Activated T-helper 2 cell treated with anti-CD3 and anti-CD28 coated beads, Interferon-gamma antibody, Interleukin-2, Interleukin-4, amounts not matched to agents 10 μg/mL and 5 μg/mL and 100 μg/mL, durations not matched to agents 14 hours and 24 hours and 36 hours (primary cell): ENCODE data around the gene GSG1. TPM values are rescaled to one million over a fixed set of nuclear protein-coding genes. Genes with fewer than 3 reads are reported as not detected.
"Not testable (repeated sequence)": the region's sequence is repeated elsewhere in the genome, so short reads cannot be mapped to it uniquely, and the experiment has no call there.

Experiments used
- DNase-seq: peaks from one replicate; pipeline ENCODE4 v3.0.0; 2021; ENCODE audit warnings: low spot score
- H3K27ac Mint-ChIP-seq: one replicate; pipeline ENCODE4 v1.8.0; 2021; ENCODE audit warnings: mixed read lengths
- H3K27me3 Mint-ChIP-seq: one replicate; pipeline ENCODE4 v1.8.0; 2021; ENCODE audit warnings: low read depth, mixed read lengths
- H3K36me3 Mint-ChIP-seq: one replicate; pipeline ENCODE4 v1.8.0; 2021; ENCODE audit warnings: low read depth, mixed read lengths
- H3K4me1 Mint-ChIP-seq: one replicate; pipeline ENCODE4 v1.8.0; 2021; ENCODE audit warnings: low read depth, mixed read lengths
- H3K4me3 Mint-ChIP-seq: one replicate; pipeline ENCODE4 v1.8.0; 2021; ENCODE audit warnings: low read depth, mild to moderate bottlenecking, moderate library complexity, mixed read lengths
- H3K9me3 Mint-ChIP-seq: one replicate; pipeline ENCODE4 v1.8.0; 2021; ENCODE audit warnings: mixed read lengths
- intact Hi-C: fragments of 100-400 bp; cut with micrococcal nuclease; formaldehyde crosslinking; loops from one replicate; pipeline ENCODE4 v1.15.1; 2023
- total RNA-seq: library from RNA; stranded (reverse); gene quantifications from 2 replicates; pipeline ENCODE4 v1.2.3, GENCODE V29; 2022

Gene GSG1
- total RNA-seq, 1 donor from 2014 or later, result not detected

DNA sequence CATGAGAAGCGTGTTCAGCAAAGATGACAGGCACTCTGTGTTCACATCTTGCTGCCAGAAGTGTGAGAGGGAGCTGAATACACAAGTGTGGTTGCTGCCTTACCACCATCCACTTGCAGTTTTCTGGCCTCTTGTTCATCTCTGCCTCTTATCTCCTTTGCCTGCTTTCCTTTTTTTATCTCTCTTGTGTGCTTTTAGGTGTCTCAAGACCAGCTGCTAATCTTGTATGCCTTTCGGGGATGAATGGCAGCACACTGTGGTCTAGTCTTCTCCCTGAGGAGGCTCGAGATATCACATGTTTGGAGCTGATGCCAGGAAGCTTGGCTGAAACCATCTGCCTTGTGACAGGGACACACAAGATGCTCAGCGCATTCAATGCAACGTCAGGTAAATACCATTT is 42.1 kb downstream of the GSG1 start:
- intact Hi-C loops, result no loop called here
- Mint-ChIP-seq H3K27ac (no peak overlapping the region), H3K4me1 (no peaks in the 10 kb centered on the region)

DNA sequence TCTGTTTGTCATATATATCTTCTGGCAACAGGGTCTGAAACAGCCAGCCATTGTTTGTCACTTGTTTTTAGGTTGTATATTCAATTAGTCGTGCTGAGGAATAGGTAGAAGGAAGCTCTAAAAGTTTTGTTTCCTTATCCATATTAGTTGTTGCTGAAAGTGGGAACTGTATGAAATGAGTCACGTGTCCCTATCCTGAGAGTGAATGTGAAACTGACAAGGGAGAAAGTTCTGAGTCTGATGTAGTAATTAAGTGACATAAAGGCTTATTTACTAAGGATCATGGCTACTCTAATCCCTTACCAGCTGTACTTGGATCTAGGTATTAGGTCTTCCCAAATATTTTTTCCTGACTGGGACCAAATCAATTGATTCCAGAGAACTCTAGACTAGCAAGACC is 42.9 kb downstream of the GSG1 start:
- Mint-ChIP-seq H3K4me3 (no peak overlapping the region), H3K27ac (no peak overlapping the region), H3K36me3 (peaks cover 4% of the 10 kb centered on the region), H3K27me3 (no peaks in the 10 kb centered on the region), H3K9me3 (no peaks in the 10 kb centered on the region), H3K4me1 (no peaks in the 10 kb centered on the region)
- DNase-seq, result no peak
- intact Hi-C loops, result no loop called here

More for the DNA sequence above, 42.1 kb downstream of the GSG1 start:
- H3K36me3 Mint-ChIP-seq, result no peaks in the 10 kb centered on the region
- H3K27me3 Mint-ChIP-seq, result no peaks in the 10 kb centered on the region
- no peaks in the 10 kb centered on the region for H3K9me3 Mint-ChIP-seq
- no peak for DNase-seq
- no peak overlapping the region for H3K4me3 Mint-ChIP-seq

GRCh38 chr12:13053617-13054016 is 49.9 kb downstream of the GSG1 start:
- DNase-seq, H3K4me3 Mint-ChIP-seq, H3K27me3 Mint-ChIP-seq, H3K27ac Mint-ChIP-seq, H3K4me1 Mint-ChIP-seq, intact Hi-C loops: not testable (repeated sequence)
- Mint-ChIP-seq H3K36me3 (peaks cover 10% of the 10 kb centered on the region), H3K9me3 (peaks cover 19% of the 10 kb centered on the region)

DNA sequence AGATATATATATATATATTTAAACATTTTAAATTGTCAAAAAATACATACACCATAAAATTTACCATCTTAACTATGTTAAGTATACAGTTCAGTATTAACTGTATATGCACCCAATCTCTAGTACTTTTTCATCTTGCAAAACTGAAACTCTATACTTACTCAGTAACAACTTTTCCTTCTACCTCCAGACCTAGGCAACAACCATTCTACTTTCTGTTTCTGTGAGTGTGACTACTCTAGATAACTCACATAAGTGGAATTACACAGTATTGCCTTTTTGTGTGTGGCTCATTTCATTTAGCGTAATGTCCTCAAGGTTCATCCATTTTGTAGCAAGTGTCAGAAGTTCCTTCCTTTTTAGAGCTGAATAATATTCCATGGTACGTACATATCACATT is 51.0 kb downstream of the GSG1 start:
- H3K4me3 Mint-ChIP-seq, result no peak overlapping the region
- H3K36me3 Mint-ChIP-seq, result peaks cover 10% of the 10 kb centered on the region
- DNase-seq, result no peak
- no peak overlapping the region for H3K27ac Mint-ChIP-seq
- H3K4me1 Mint-ChIP-seq, result peaks cover 4% of the 10 kb centered on the region
- intact Hi-C loops, result no loop called here
- H3K9me3 Mint-ChIP-seq, result peaks cover 19% of the 10 kb centered on the region
- H3K27me3 Mint-ChIP-seq, result no peaks in the 10 kb centered on the region

DNA sequence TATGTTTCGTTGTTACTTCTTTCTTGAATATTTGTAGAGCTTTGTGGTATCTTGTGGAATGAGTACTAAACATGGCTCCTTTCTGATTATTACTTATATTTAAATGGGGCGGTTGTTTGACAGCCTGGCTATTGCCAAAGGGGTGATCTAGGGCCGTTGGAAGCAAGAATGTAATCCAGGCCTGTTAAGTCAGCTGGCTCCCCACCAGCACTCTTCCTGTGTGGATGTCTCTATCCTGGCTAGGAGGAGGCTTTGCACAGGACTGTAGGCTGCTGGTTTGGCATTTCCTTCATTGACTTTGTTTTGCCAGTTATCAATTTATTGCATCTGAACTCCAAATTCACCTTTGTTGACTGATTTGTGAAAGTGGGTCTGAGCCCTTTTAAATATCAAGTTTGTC is 53.7 kb downstream of the GSG1 start:
- H3K4me3 Mint-ChIP-seq, result no peak overlapping the region
- DNase-seq, result no peak
- no peak overlapping the region for H3K27ac Mint-ChIP-seq
- intact Hi-C loops, result loop anchor here (10.0 kb wide), 1 partner anchor 45 kb away; no protein-coding TSS in a partner anchor
- peaks cover 19% of the 10 kb centered on the region for H3K9me3 Mint-ChIP-seq
- peaks cover 5% of the 10 kb centered on the region for H3K36me3 Mint-ChIP-seq
- H3K4me1 Mint-ChIP-seq, result peaks cover 6% of the 10 kb centered on the region
- H3K27me3 Mint-ChIP-seq, result no peaks in the 10 kb centered on the region

GRCh38 chr12:13046964-13047363 is 56.5 kb downstream of the GSG1 start:
- peaks cover 10% of the 10 kb centered on the region for H3K27me3 Mint-ChIP-seq
- intact Hi-C loops, result loop anchor here (10.0 kb wide), 1 partner anchor 48 kb away; no protein-coding TSS in a partner anchor
- no peak overlapping the region for H3K27ac Mint-ChIP-seq
- peaks cover 2% of the 10 kb centered on the region for H3K4me1 Mint-ChIP-seq
- H3K9me3 Mint-ChIP-seq, result no peaks in the 10 kb centered on the region
- H3K36me3 Mint-ChIP-seq, result no peaks in the 10 kb centered on the region
- H3K4me3 Mint-ChIP-seq, result no peak overlapping the region
- no peak for DNase-seq

DNA sequence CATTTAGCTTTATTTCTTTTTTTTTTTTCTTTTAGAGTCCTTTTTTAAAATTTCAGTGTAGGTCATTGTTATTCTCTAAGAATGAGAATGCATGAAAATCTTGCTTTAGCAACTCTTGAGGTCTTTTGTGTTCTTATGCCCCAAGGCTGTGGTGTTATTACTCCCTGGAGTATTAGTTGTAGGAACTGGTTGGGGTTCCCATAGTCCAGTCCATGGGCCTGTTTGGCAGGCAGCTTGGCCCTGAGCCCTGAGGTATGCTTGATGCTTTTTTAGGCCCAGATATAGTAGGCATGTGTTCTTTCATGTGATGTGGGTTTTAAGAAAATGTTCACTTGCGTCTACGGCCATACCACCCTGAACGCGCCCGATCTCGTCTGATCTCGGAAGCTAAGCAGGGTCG is 57.7 kb downstream of the GSG1 start:
- Mint-ChIP-seq H3K4me1 (peaks cover 2% of the 10 kb centered on the region), H3K9me3 (no peaks in the 10 kb centered on the region), H3K4me3 (no peak overlapping the region), H3K27ac (no peak overlapping the region), H3K27me3 (peaks cover 17% of the 10 kb centered on the region), H3K36me3 (no peaks in the 10 kb centered on the region)
- DNase-seq, result no peak
- intact Hi-C loops, result loop anchor here (10.0 kb wide), 1 partner anchor 49 kb away; no protein-coding TSS in a partner anchor

GRCh38 chr12:13044906-13045299 is 58.6 kb downstream of the GSG1 start:
- Mint-ChIP-seq H3K4me3 (peak overlapping the region; percentile 82), H3K9me3 (no peaks in the 10 kb centered on the region), H3K27ac (no peak overlapping the region), H3K4me1 (peaks cover 2% of the 10 kb centered on the region), H3K27me3 (peaks cover 24% of the 10 kb centered on the region), H3K36me3 (no peaks in the 10 kb centered on the region)
- intact Hi-C loops, result loop anchor here (5.0 to 10.0 kb wide), 2 partner anchors 43 to 50 kb away; partner anchors contain the start of gene HEBP1
- no peak for DNase-seq

DNA sequence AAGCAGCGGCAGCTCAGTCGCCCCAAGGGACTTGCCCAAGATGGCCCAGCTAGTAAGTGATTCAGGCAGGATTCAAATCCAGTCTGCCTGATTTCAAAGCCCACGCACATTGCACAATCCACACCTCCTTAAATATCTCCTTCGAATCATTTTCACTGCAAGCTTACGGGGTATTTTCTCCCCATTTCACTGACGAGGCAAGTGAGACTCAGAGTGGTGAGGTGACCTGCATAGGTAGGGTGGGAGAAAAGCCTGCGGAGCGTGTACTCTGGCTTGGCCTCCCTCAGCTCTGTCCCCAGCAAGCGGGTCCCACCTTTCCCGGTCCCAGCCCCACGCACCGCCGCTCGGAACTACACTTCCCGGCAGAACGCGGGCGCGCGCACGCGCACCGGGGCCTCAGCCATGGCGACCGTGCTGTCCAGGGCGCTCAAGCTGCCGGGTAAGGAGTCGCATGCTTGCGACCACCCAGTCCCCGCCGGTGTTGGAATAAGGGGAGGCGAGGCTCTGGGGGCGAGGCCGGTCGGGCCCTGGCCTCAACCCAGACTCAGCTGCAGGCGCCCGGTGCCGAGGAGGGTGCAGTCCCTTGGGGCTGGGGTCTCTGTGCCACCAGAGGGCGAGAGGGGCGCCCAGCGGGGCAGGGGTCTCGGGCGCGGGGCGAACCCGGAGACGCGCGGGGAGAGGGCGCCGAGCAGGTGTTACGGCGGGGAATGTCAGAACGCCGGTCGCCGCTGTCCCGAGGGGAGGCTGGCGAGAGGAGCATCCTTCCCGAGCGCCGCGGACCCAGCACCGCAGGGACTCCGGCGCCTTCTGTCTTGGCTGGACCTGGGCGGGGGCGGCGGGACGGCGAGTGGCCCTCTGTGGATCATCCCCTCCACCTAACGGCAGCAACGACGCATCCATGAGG is 59.2 kb downstream of the GSG1 start, which contains the start of gene FAM234B:
FAM234B (plus strand) TSS at position 380 of the 904 bp plus-strand sequence; CDS start at position 403, 23 bp downstream.
- H3K4me3 Mint-ChIP-seq, result peak within 1 kb of the TSS; percentile 82
- no peak within 1 kb of the TSS for H3K27ac Mint-ChIP-seq
- peak; percentile 56 for DNase-seq
- intact Hi-C loops, result loop anchor here (5.0 to 10.0 kb wide), 2 partner anchors 42 to 51 kb away; partner anchors contain the start of gene HEBP1
- no peaks in the 10 kb centered on the region for H3K9me3 Mint-ChIP-seq
- H3K36me3 Mint-ChIP-seq, result no peaks in the 10 kb centered on the region
- H3K4me1 Mint-ChIP-seq, result peaks cover 2% of the 10 kb centered on the region
- peaks cover 26% of the 10 kb centered on the region for H3K27me3 Mint-ChIP-seq

DNA sequence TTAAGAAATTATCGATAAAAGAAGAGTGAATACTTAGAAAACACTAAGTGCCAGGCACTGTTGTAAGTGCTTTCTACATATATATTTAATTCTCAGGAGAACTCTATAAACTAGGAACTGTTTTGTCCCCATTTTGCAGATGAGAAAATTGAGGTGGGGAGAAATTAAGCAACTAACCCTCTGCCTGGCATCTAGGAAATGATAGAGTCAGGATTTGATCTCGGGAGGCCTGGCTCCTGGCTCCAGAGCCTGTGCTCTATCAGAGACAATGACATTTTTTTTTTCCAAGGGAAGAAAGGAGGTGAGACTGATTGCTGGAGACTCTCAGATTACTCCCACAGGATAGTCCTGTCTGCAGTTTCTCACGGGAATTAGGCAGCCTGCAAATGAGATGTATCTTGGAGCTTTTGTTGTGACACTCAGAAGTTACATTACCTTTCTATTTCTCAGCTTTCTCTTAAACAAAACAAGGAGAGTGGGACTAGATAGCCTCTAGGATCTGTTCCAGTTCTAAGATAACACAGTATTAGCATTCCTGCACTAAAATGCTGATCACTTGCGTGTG is 60.7 kb downstream of the GSG1 start:
- no peak for DNase-seq
- Mint-ChIP-seq H3K9me3 (no peaks in the 10 kb centered on the region), H3K27ac (no peak overlapping the region), H3K4me3 (peak overlapping the region; percentile 82), H3K36me3 (no peaks in the 10 kb centered on the region), H3K27me3 (peaks cover 28% of the 10 kb centered on the region), H3K4me1 (peaks cover 2% of the 10 kb centered on the region)
- intact Hi-C loops, result loop anchor here (5.0 to 10.0 kb wide), 2 partner anchors 40 to 52 kb away; partner anchors contain the start of gene HEBP1

GRCh38 chr12:13041224-13041623 is 62.2 kb downstream of the GSG1 start:
- DNase-seq, result no peak
- H3K36me3 Mint-ChIP-seq, result no peaks in the 10 kb centered on the region
- peaks cover 2% of the 10 kb centered on the region for H3K4me1 Mint-ChIP-seq
- no peaks in the 10 kb centered on the region for H3K9me3 Mint-ChIP-seq
- H3K4me3 Mint-ChIP-seq, result no peak overlapping the region
- no peak overlapping the region for H3K27ac Mint-ChIP-seq
- peaks cover 28% of the 10 kb centered on the region for H3K27me3 Mint-ChIP-seq
- intact Hi-C loops, result loop anchor here (5.0 to 10.0 kb wide), 2 partner anchors 39 to 54 kb away; partner anchors contain the start of gene HEBP1

DNA sequence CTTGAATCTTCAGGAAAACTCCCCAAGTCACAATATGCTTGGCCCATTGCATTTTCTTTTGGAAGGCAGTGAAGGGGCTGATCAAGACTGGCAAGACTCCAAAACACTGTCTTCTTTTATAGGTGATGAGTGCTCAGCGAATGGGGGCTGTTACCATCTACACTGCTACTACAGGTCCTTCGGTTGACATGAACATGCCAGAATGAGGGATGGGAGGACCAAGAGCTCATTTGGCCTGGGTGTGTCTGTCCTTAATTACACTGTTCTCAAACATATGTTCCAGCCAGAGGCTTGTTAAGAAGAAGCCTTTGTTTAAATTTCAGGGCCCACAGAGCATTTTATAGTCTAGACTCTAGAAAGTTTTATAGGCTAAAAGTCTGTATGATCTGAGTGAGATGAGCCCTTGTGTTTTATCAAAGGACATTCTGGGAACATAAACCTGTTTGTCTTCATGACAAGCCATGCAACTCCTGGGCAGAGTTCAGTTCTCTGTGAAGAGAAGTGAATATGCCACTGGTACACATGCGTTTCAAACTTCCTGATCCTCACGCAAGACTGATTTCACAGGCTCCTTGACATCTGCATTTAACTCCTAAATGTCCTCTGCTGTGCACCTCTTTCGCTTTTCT is 64.0 kb downstream of the GSG1 start:
- Mint-ChIP-seq H3K4me3 (no peak overlapping the region), H3K9me3 (no peaks in the 10 kb centered on the region), H3K27ac (no peak overlapping the region), H3K27me3 (peaks cover 28% of the 10 kb centered on the region), H3K36me3 (no peaks in the 10 kb centered on the region), H3K4me1 (no peaks in the 10 kb centered on the region)
- intact Hi-C loops, result no loop called here
- DNase-seq, result no peak
